Large intestine (tissue), 3 donors: ENCODE results near the gene CACNA1F. TPM values are rescaled to one million over a fixed set of nuclear protein-coding genes. Genes with fewer than 3 reads are reported as not detected.

Source experiments
- DNase-seq, 2 donors: peaks; one replicate each; pipeline versions ENCODE4 v3.0.0 to v3.0.0-alpha.2; 2013
- H3K27ac ChIP-seq: one replicate; pipeline ENCODE4 v1.5.1; 2013; ENCODE audit warnings: low read length
- H3K27me3 ChIP-seq: 2 replicates; pipeline ENCODE4 v1.6.1; 2013; ENCODE audit warnings: low read length; ENCODE audit not compliant: control insufficient read depth, insufficient read depth
- H3K36me3 ChIP-seq: 2 replicates; pipeline ENCODE4 v1.6.1; 2013; ENCODE audit warnings: low read length; ENCODE audit not compliant: control insufficient read depth, insufficient read depth
- H3K4me1 ChIP-seq: one replicate; pipeline ENCODE4 v1.6.1; 2013; ENCODE audit warnings: low read length; ENCODE audit not compliant: control insufficient read depth, insufficient read depth
- H3K4me3 ChIP-seq: one replicate; pipeline ENCODE4 v1.5.1; 2013; ENCODE audit warnings: low read length
- H3K9me3 ChIP-seq: one replicate; pipeline ENCODE4 v1.6.1; 2013; ENCODE audit warnings: mild to moderate bottlenecking, low read depth, low read length, moderate library complexity; ENCODE audit not compliant: control insufficient read depth
- WGBS: methylation state at CpG from one replicate; pipeline ENCODE4 v1.1.5; 2013; ENCODE audit warnings: low lambda C conversion rate; ENCODE audit not compliant: insufficient coverage; 5-methylcytosine and 5-hydroxymethylcytosine counted together
- polyA plus RNA-seq: library from polyadenylated mRNA; unstranded; fragments of 120-200 nt; gene quantifications from one replicate; pipeline ENCODE4 v1.2.1, GENCODE V29; 2013

Gene CACNA1F
- polyA plus RNA-seq, 1 donor, result 1.3 TPM

- Histone ChIP-seq H3K4me1 (peaks cover 20% of the 10 kb centered on the region), H3K27ac (peak overlapping the region; percentile 91), H3K36me3 (no peaks in the 10 kb centered on the region), H3K27me3 (no peaks in the 10 kb centered on the region), H3K4me3 (peak overlapping the region; percentile 31), H3K9me3 (no peaks in the 10 kb centered on the region)
- 0% methylated on average over 3 of the region's 35 CpGs for WGBS
- DNase-seq, result peak in 1 of 2 donors; percentile 72
Measured at GRCh38 chrX:49166914-49167739, 66.0 kb downstream of the CACNA1F start.

- H3K27ac ChIP-seq, result peak overlapping the region; percentile 91
- no peaks in the 10 kb centered on the region for H3K36me3 ChIP-seq
- no peaks in the 10 kb centered on the region for H3K9me3 ChIP-seq
- H3K4me1 ChIP-seq, result peaks cover 20% of the 10 kb centered on the region
- no CpG with 5 or more reads among the region's 61 CpGs for WGBS
- peak overlapping the region; percentile 31 for H3K4me3 ChIP-seq
- no peaks in the 10 kb centered on the region for H3K27me3 ChIP-seq
- peak; percentile 86 to 94 for DNase-seq
Measured at GRCh38 chrX:49165901-49166881, 66.9 kb downstream of the CACNA1F start.

GRCh38 chrX:49164589-49165360 lies 68.4 kb downstream of the CACNA1F start:
- no peak for DNase-seq
- Histone ChIP-seq H3K4me1 (peaks cover 20% of the 10 kb centered on the region), H3K27me3 (no peaks in the 10 kb centered on the region), H3K9me3 (no peaks in the 10 kb centered on the region), H3K36me3 (no peaks in the 10 kb centered on the region), H3K27ac (peak overlapping the region; percentile 90), H3K4me3 (no peak overlapping the region)
- WGBS, result no CpG with 5 or more reads among the region's 31 CpGs

- Histone ChIP-seq H3K4me3 (peak overlapping the region; percentile 49), H3K27me3 (no peaks in the 10 kb centered on the region), H3K9me3 (no peaks in the 10 kb centered on the region), H3K27ac (peak overlapping the region; percentile 90), H3K36me3 (no peaks in the 10 kb centered on the region), H3K4me1 (peaks cover 20% of the 10 kb centered on the region)
- peak; percentile 88 to 90 for DNase-seq
- WGBS, result no CpG with 5 or more reads among the region's 69 CpGs
Measured at GRCh38 chrX:49163555-49164419, 69.4 kb downstream of the CACNA1F start.

DNA sequence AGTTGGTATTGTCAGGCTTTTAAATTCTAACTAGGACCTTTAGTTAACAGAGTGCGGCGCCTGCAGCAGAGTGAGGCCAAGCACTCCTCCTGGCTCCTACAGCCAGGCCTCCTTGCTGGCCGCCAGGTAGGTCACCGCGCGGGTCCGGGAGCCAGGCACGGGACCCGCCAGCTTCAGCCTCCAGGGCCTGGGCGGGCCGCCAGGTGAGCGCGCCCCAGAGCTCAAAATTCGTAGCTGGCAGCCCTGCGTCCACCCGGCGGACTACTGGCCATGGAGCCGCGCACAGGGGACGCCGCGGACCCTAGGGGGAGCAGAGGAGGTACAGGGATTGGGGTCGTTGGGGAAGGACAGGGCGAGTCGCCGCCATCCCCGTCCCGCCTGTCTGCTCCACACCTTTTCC lies 70.5 kb downstream of the CACNA1F start, which contains the start of gene MAGIX:
MAGIX (plus strand) TSS at position 139 of the 400 bp plus-strand sequence; CDS start at position 271, 132 bp downstream.
- DNase-seq, result no peak
- no CpG with 5 or more reads among the region's 28 CpGs for WGBS
- H3K27me3 ChIP-seq, result no peaks in the 10 kb centered on the region
- peaks cover 18% of the 10 kb centered on the region for H3K4me1 ChIP-seq
- H3K9me3 ChIP-seq, result no peaks in the 10 kb centered on the region
- H3K27ac ChIP-seq, result peak within 1 kb of the TSS; percentile 69
- H3K36me3 ChIP-seq, result no peaks in the 10 kb centered on the region
- peak within 1 kb of the TSS; percentile 49 for H3K4me3 ChIP-seq

DNA sequence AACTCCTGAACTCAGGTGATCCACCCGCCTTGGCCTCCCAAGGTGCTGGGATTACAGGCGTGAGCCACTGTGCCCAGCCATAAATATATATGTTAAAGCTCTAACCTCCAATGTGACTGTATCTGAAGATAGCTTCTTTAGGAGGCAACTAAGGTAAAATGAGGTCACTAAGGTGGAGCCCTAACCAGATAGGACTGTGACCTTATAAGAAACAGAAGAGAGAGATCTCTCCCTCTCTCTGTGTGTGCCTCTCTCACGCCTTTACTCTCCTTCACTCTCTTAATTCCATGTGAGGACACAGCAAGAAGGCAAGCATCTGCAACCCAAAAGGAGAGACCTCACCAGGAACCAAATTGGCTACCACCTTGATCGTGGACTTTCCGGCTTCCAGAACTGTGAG lies 71.5 kb downstream of the CACNA1F start:
- H3K4me3 ChIP-seq, result no peak overlapping the region
- H3K9me3 ChIP-seq, result no peaks in the 10 kb centered on the region
- DNase-seq, result no peak
- no peak overlapping the region for H3K27ac ChIP-seq
- WGBS, result no CpG with 5 or more reads among the region's 5 CpGs
- H3K36me3 ChIP-seq, result no peaks in the 10 kb centered on the region
- H3K4me1 ChIP-seq, result peaks cover 9% of the 10 kb centered on the region
- no peaks in the 10 kb centered on the region for H3K27me3 ChIP-seq

DNA sequence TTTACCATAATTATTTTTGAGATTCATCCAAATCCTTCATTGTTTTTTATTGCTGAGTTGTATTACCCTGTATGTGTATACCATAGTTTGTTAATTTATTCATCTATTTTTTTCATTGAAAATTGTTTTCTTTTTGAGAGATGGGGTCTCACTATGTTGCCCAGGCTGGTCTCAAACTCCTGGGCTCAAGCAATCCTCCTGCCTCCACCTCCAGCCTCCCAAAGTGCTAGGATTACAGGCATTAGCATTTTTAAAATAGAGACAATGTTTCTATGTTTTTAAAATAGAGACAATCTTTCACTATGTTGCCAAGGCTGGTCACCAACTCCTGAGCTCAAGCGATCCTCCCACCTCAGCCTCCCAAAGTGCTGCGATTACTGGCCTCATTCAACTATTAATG lies 72.2 kb downstream of the CACNA1F start:
- no peak overlapping the region for H3K4me3 ChIP-seq
- H3K36me3 ChIP-seq, result no peaks in the 10 kb centered on the region
- peaks cover 5% of the 10 kb centered on the region for H3K4me1 ChIP-seq
- no peaks in the 10 kb centered on the region for H3K27me3 ChIP-seq
- no peak for DNase-seq
- no peaks in the 10 kb centered on the region for H3K9me3 ChIP-seq
- no peak overlapping the region for H3K27ac ChIP-seq
- WGBS, result no CpG with 5 or more reads among the region's 2 CpGs

GRCh38 chrX:49157194-49157593 lies 75.9 kb downstream of the CACNA1F start:
- no peaks in the 10 kb centered on the region for H3K27me3 ChIP-seq
- no peaks in the 10 kb centered on the region for H3K36me3 ChIP-seq
- no peak overlapping the region for H3K4me3 ChIP-seq
- no peak for DNase-seq
- H3K27ac ChIP-seq, result no peak overlapping the region
- no CpG with 5 or more reads among the region's 25 CpGs for WGBS
- peaks cover 3% of the 10 kb centered on the region for H3K4me1 ChIP-seq
- H3K9me3 ChIP-seq, result no peaks in the 10 kb centered on the region
